GM12873 (cell line): ENCODE data around the gene MSMO1.

ENCODE experiments used
- CTCF ChIP-seq: IDR thresholded peaks from 2 replicates; pipeline ENCODE4 v1.5.1; 2012; ENCODE audit warnings: low read depth, mild to moderate bottlenecking, moderate library complexity, low read length, control low read depth; ENCODE audit not compliant: insufficient read depth; ENCODE audit errors: missing control alignments

Gene MSMO1

GRCh38 chr4:165328101-165328425 lies 594 bp downstream of the MSMO1 start:
- no peak for TF ChIP-seq CTCF

- no peak for TF ChIP-seq CTCF
These were observed 1.2 kb downstream of the MSMO1 start for GRCh38 chr4:165328708-165329107.

- no peak for TF ChIP-seq CTCF
These were observed 2.6 kb downstream of the MSMO1 start for GRCh38 chr4:165330071-165330470.

DNA sequence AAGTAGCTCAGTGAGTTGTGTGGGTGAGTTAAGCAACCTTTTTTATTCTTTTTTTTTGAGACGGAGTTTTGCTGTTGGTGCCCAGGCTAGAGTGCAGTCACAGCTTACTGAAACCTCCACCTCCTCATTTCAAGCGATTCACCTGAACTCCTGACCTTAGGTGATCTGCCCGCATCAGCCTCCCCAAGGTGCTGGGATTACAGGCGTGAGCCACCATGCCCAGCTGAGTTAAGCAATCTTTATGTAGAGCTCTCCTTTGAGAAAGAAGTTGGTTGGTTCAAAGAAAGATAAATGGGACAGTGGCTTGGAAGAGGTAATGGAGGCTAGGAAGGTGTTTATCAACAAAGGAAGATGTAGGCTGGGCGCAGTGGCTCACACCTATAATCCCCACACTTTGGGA lies 3.2 kb downstream of the MSMO1 start:
- TF ChIP-seq CTCF, result no peak

DNA sequence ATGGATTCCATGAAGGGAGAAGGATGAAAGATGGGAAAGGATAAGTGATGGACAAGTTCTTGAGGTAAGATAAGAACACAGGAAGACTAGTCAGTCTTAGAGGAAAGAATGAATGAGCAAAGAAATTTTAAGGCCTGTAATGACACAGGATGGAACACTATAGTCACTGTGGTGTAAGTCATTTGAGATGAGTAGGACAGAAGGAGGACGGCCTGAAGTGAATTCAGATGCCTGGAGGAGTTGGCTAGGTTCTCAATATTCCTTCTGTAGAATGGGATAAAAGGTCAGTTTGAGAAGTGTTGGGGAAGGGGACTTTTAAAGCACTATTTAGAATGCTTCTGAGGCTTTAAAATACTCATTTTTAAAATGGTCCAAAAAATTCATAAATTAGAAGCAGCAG lies 3.9 kb downstream of the MSMO1 start:
- TF ChIP-seq CTCF, result no peak

DNA sequence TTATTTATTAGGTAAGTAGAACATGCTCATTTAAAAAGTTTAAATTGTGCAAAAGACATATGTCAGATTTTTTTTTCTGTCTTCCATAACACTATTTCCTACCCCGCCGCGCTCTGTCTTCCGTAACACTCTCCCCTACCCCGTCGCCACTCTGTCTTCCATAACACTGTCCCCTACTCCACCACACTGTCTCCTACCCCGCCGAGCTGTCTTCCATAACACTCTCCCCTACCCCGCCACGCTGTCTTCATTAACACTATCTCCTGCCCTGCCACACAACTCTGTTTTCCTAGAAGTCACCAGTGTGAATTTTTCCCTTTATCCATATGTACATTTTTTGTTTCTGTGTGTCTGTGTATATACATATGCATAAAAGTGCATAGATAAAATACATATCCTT lies 4.4 kb downstream of the MSMO1 start:
- TF ChIP-seq CTCF, result no peak

GRCh38 chr4:165332502-165332901 lies 5.0 kb downstream of the MSMO1 start:
- TF ChIP-seq CTCF, result no peak

- TF ChIP-seq CTCF, result no peak
These were observed 7.8 kb downstream of the MSMO1 start for GRCh38 chr4:165335163-165335703.
